GM23338 (cell line): ENCODE results near the gene USP37. TPM values are rescaled to one million over a fixed set of nuclear protein-coding genes. Genes with fewer than 3 reads are reported as not detected.

Source experiments
- ATAC-seq: fragments of 200-7000 bp; cut with Tn5 transposase; 3 replicates; pipeline ENCODE4 v1.9.1; 2020
- DNase-seq: peaks from one replicate; pipeline ENCODE4 v3.0.0-alpha.2; 2015; ENCODE audit warnings: low spot score
- H2AFZ ChIP-seq: fragments of 200-600 bp; sonication (generic); 2 replicates; pipeline ENCODE4 v1.8.0; 2016; ENCODE audit warnings: antibody characterized with exemption, mild to moderate bottlenecking, moderate library complexity
- H3F3A ChIP-seq: fragments of 200-600 bp; sonication (generic); replicated peaks from 2 replicates; pipeline ENCODE4 v1.8.0; 2017; ENCODE audit warnings: antibody characterized with exemption, mixed run types, low read depth
- H3K27ac ChIP-seq: fragments of 200-600 bp; sonication (generic); 2 replicates; pipeline ENCODE4 v1.6.1; 2016; ENCODE audit warnings: low read depth
- H3K27me3 ChIP-seq: fragments of 200-600 bp; sonication (generic); 2 replicates; pipeline ENCODE4 v1.8.0; 2016; ENCODE audit warnings: mild to moderate bottlenecking, mixed run types, moderate library complexity; ENCODE audit not compliant: insufficient read depth
- H3K36me3 ChIP-seq: fragments of 200-600 bp; sonication (generic); 2 replicates; pipeline ENCODE4 v1.8.0; 2016; ENCODE audit warnings: mild to moderate bottlenecking; ENCODE audit not compliant: insufficient read depth
- H3K4me1 ChIP-seq: fragments of 200-600 bp; sonication (generic); 2 replicates; pipeline ENCODE4 v1.8.0; 2016; ENCODE audit warnings: mild to moderate bottlenecking, moderate library complexity; ENCODE audit not compliant: insufficient read depth
- H3K4me2 ChIP-seq: fragments of 200-600 bp; sonication (generic); 2 replicates; pipeline ENCODE4 v1.7.1; 2017; ENCODE audit warnings: mixed run types
- H3K4me3 ChIP-seq: fragments of 200-600 bp; sonication (generic); 2 replicates; pipeline ENCODE4 v1.6.1; 2016; ENCODE audit warnings: mixed run types
- H3K79me2 ChIP-seq: fragments of 200-600 bp; sonication (generic); replicated peaks from 2 replicates; pipeline ENCODE4 v1.8.0; 2017; ENCODE audit warnings: mild to moderate bottlenecking; ENCODE audit not compliant: insufficient read depth
- H3K9me2 ChIP-seq: fragments of 200-600 bp; sonication (generic); 2 replicates; pipeline ENCODE4 v1.8.0; 2017; ENCODE audit not compliant: insufficient read depth
- H4K20me1 ChIP-seq: fragments of 200-600 bp; sonication (generic); replicated peaks from 2 replicates; pipeline ENCODE4 v1.8.0; 2017; ENCODE audit warnings: mild to moderate bottlenecking; ENCODE audit not compliant: insufficient read depth
- H3K27ac Mint-ChIP-seq: 2 replicates; pipeline ENCODE4 v1.8.0; 2020; ENCODE audit warnings: inconsistent platforms, mild to moderate bottlenecking, moderate library complexity, mixed read lengths
- H3K27me3 Mint-ChIP-seq: 3 replicates; pipeline ENCODE4 v1.8.0; 2022; ENCODE audit warnings: low read depth, mild to moderate bottlenecking, moderate library complexity, mixed read lengths, inconsistent platforms; ENCODE audit not compliant: insufficient read depth, poor library complexity
- H3K36me3 Mint-ChIP-seq: 3 replicates; pipeline ENCODE4 v1.8.0; 2021; ENCODE audit warnings: low read depth, mild to moderate bottlenecking, inconsistent platforms, moderate library complexity, mixed read lengths
- H3K4me1 Mint-ChIP-seq: 3 replicates; pipeline ENCODE4 v1.8.0; 2020; ENCODE audit warnings: mild to moderate bottlenecking, inconsistent platforms, mixed read lengths
- H3K4me3 Mint-ChIP-seq: 3 replicates; pipeline ENCODE4 v1.8.0; 2021; ENCODE audit warnings: moderate library complexity, mild to moderate bottlenecking, inconsistent platforms, mixed read lengths
- H3K9me3 Mint-ChIP-seq: 3 replicates; pipeline ENCODE4 v1.8.0; 2020; ENCODE audit warnings: moderate library complexity, mild to moderate bottlenecking, inconsistent platforms, mixed read lengths
- EZH2 ChIP-seq: fragments of 200-600 bp; sonication (generic); IDR thresholded peaks from one replicate; pipeline ENCODE4 v1.8.0; 2017; ENCODE audit warnings: antibody characterized with exemption, mild to moderate bottlenecking, low read depth; ENCODE audit not compliant: unreplicated experiment
- STAT1 ChIP-seq: IDR thresholded peaks from one replicate; pipeline ENCODE4 v1.6.1; 2016; ENCODE audit warnings: antibody characterized with exemption; ENCODE audit not compliant: unreplicated experiment
- polyA plus RNA-seq: library from polyadenylated mRNA; unstranded; fragments of >200 nt; fragmentation: Nextera tagmentation; extraction: Ambion mirVana; gene quantifications from 2 replicates; pipeline ENCODE4 v1.2.1, GENCODE V29; 2016
- total RNA-seq: library from RNA; depleted of rRNA; stranded (reverse); fragments of >200 nt; shearing (Covaris generic); gene quantifications from 2 replicates; pipeline ENCODE4 v1.2.3, GENCODE V29; 2014
- TF ChIP-seq, protein P1 (sequence below): IDR thresholded peaks from 2 replicates; pipeline ENCODE4 v1.6.1; 2016; ENCODE audit warnings: antibody characterized with exemption
- TF ChIP-seq, protein P2 (sequence below): IDR thresholded peaks from one replicate; pipeline ENCODE4 v1.6.1; 2018; ENCODE audit warnings: antibody characterized with exemption; ENCODE audit not compliant: unreplicated experiment
- TF ChIP-seq, protein P3 (sequence below), 2 experiments: fragments of 200-600 bp in 1 of 2; sonication (generic) in 1 of 2; conservative IDR thresholded peaks; 2 replicates each; pipeline versions ENCODE4 v1.5.1 to v1.6.1; 2016 to 2017; ENCODE audit warnings: antibody characterized with exemption in 2 of 2, low read depth in 2 of 2, mild to moderate bottlenecking in 2 of 2, moderate library complexity in 1 of 2
- TF ChIP-seq, protein P4 (sequence below): fragments of 250-450 bp; sonication (Bioruptor Pico); IDR thresholded peaks from 2 replicates; pipeline ENCODE4 v1.5.0; 2020; ENCODE audit warnings: mild to moderate bottlenecking, moderate library complexity

The USP37 gene
- total and polyA plus RNA-seq, 2 experiments from 2014 or later, result 8.2 to 21.0 TPM

DNA sequence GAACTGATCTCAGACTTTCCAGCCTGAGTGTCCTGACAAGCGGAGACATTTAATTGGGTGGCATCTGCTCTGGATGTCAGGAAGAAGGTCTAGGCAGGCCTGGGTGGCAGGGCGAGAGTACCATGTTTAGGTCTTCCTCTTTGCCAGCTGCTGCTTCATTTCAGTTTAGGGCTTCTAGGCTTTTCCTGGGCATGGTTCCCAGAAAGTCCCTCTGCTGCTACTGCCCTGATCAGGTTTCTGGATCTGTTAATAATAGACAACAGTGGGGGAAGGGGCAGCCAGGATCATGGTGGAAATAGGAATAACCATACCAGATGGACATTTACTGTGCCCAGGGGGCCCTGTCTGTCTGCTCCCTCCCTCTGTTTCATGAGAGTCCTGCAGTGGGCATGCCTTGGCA is 37.3 kb upstream of the USP37 start:
- TF ChIP-seq, protein P1, sequence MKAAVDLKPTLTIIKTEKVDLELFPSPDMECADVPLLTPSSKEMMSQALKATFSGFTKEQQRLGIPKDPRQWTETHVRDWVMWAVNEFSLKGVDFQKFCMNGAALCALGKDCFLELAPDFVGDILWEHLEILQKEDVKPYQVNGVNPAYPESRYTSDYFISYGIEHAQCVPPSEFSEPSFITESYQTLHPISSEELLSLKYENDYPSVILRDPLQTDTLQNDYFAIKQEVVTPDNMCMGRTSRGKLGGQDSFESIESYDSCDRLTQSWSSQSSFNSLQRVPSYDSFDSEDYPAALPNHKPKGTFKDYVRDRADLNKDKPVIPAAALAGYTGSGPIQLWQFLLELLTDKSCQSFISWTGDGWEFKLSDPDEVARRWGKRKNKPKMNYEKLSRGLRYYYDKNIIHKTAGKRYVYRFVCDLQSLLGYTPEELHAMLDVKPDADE, result no peak
- TF ChIP-seq, protein P2, sequence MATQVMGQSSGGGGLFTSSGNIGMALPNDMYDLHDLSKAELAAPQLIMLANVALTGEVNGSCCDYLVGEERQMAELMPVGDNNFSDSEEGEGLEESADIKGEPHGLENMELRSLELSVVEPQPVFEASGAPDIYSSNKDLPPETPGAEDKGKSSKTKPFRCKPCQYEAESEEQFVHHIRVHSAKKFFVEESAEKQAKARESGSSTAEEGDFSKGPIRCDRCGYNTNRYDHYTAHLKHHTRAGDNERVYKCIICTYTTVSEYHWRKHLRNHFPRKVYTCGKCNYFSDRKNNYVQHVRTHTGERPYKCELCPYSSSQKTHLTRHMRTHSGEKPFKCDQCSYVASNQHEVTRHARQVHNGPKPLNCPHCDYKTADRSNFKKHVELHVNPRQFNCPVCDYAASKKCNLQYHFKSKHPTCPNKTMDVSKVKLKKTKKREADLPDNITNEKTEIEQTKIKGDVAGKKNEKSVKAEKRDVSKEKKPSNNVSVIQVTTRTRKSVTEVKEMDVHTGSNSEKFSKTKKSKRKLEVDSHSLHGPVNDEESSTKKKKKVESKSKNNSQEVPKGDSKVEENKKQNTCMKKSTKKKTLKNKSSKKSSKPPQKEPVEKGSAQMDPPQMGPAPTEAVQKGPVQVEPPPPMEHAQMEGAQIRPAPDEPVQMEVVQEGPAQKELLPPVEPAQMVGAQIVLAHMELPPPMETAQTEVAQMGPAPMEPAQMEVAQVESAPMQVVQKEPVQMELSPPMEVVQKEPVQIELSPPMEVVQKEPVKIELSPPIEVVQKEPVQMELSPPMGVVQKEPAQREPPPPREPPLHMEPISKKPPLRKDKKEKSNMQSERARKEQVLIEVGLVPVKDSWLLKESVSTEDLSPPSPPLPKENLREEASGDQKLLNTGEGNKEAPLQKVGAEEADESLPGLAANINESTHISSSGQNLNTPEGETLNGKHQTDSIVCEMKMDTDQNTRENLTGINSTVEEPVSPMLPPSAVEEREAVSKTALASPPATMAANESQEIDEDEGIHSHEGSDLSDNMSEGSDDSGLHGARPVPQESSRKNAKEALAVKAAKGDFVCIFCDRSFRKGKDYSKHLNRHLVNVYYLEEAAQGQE, result no peak
- TF ChIP-seq, protein P3, sequence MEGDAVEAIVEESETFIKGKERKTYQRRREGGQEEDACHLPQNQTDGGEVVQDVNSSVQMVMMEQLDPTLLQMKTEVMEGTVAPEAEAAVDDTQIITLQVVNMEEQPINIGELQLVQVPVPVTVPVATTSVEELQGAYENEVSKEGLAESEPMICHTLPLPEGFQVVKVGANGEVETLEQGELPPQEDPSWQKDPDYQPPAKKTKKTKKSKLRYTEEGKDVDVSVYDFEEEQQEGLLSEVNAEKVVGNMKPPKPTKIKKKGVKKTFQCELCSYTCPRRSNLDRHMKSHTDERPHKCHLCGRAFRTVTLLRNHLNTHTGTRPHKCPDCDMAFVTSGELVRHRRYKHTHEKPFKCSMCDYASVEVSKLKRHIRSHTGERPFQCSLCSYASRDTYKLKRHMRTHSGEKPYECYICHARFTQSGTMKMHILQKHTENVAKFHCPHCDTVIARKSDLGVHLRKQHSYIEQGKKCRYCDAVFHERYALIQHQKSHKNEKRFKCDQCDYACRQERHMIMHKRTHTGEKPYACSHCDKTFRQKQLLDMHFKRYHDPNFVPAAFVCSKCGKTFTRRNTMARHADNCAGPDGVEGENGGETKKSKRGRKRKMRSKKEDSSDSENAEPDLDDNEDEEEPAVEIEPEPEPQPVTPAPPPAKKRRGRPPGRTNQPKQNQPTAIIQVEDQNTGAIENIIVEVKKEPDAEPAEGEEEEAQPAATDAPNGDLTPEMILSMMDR (conservative IDR thresholded peaks at IDR 0.05; ENCODE audit: low read depth in 2 of 2), result no peak
- TF ChIP-seq EZH2 (no peak), STAT1 (no peak)
- TF ChIP-seq, protein P4, sequence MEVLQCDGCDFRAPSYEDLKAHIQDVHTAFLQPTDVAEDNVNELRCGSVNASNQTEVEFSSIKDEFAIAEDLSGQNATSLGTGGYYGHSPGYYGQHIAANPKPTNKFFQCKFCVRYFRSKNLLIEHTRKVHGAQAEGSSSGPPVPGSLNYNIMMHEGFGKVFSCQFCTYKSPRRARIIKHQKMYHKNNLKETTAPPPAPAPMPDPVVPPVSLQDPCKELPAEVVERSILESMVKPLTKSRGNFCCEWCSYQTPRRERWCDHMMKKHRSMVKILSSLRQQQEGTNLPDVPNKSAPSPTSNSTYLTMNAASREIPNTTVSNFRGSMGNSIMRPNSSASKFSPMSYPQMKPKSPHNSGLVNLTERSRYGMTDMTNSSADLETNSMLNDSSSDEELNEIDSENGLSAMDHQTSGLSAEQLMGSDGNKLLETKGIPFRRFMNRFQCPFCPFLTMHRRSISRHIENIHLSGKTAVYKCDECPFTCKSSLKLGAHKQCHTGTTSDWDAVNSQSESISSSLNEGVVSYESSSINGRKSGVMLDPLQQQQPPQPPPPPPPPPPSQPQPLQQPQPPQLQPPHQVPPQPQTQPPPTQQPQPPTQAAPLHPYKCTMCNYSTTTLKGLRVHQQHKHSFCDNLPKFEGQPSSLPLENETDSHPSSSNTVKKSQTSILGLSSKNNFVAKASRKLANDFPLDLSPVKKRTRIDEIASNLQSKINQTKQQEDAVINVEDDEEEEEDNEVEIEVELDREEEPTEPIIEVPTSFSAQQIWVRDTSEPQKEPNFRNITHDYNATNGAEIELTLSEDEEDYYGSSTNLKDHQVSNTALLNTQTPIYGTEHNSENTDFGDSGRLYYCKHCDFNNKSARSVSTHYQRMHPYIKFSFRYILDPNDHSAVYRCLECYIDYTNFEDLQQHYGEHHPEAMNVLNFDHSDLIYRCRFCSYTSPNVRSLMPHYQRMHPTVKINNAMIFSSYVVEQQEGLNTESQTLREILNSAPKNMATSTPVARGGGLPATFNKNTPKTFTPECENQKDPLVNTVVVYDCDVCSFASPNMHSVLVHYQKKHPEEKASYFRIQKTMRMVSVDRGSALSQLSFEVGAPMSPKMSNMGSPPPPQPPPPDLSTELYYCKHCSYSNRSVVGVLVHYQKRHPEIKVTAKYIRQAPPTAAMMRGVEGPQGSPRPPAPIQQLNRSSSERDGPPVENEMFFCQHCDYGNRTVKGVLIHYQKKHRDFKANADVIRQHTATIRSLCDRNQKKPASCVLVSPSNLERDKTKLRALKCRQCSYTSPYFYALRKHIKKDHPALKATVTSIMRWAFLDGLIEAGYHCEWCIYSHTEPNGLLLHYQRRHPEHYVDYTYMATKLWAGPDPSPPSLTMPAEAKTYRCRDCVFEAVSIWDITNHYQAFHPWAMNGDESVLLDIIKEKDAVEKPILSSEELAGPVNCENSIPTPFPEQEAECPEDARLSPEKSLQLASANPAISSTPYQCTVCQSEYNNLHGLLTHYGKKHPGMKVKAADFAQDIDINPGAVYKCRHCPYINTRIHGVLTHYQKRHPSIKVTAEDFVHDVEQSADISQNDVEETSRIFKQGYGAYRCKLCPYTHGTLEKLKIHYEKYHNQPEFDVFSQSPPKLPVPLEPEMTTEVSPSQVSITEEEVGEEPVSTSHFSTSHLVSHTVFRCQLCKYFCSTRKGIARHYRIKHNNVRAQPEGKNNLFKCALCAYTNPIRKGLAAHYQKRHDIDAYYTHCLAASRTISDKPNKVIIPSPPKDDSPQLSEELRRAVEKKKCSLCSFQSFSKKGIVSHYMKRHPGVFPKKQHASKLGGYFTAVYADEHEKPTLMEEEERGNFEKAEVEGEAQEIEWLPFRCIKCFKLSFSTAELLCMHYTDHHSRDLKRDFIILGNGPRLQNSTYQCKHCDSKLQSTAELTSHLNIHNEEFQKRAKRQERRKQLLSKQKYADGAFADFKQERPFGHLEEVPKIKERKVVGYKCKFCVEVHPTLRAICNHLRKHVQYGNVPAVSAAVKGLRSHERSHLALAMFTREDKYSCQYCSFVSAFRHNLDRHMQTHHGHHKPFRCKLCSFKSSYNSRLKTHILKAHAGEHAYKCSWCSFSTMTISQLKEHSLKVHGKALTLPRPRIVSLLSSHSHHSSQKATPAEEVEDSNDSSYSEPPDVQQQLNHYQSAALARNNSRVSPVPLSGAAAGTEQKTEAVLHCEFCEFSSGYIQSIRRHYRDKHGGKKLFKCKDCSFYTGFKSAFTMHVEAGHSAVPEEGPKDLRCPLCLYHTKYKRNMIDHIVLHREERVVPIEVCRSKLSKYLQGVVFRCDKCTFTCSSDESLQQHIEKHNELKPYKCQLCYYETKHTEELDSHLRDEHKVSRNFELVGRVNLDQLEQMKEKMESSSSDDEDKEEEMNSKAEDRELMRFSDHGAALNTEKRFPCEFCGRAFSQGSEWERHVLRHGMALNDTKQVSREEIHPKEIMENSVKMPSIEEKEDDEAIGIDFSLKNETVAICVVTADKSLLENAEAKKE (CRISPR knock-in tag), result no peak
- no peak overlapping the region for H2AFZ ChIP-seq
- H3K9me3 Mint-ChIP-seq, result no peaks in the 10 kb centered on the region
- 0 out of 2 replicates have a peak, but pooled peaks cover 3% of the 10 kb centered on the region for H3K9me2 ChIP-seq
- H3K36me3 ChIP-seq, result no peaks in the 10 kb centered on the region
- H3K36me3 Mint-ChIP-seq, result no peaks in the 10 kb centered on the region
- no peak overlapping the region for H3K4me2 ChIP-seq
- H3K4me1 ChIP-seq, result 0 out of 2 replicates have a peak, but pooled peaks cover 5% of the 10 kb centered on the region
- peaks cover 6% of the 10 kb centered on the region for H3K4me1 Mint-ChIP-seq
- no peaks in the 10 kb centered on the region for H4K20me1 ChIP-seq
- H3K27me3 ChIP-seq, result no peaks in the 10 kb centered on the region
- DNase-seq (no peak), ATAC-seq (no peak)
- 0 out of 2 replicates have a peak, but pooled peaks cover 2% of the 10 kb centered on the region for H3F3A ChIP-seq
- no peak overlapping the region for H3K27ac ChIP-seq
- peaks cover 12% of the 10 kb centered on the region for H3K27me3 Mint-ChIP-seq
- no peak overlapping the region for H3K27ac Mint-ChIP-seq
- H3K79me2 ChIP-seq, result no peaks in the 10 kb centered on the region
- no peak overlapping the region for H3K4me3 Mint-ChIP-seq
- H3K4me3 ChIP-seq, result no peak overlapping the region
